ENCODE measurements around the gene NUDT4. TPM values are rescaled to one million over a fixed set of nuclear protein-coding genes. Genes with fewer than 3 reads are reported as not detected.

The NUDT4 gene
- total and polyA plus RNA-seq, 2 of the 13 experiments (the other 11 are each of a cell fraction or from before 2014, with no cell fraction given), result 37.3 to 70.1 TPM

DNA sequence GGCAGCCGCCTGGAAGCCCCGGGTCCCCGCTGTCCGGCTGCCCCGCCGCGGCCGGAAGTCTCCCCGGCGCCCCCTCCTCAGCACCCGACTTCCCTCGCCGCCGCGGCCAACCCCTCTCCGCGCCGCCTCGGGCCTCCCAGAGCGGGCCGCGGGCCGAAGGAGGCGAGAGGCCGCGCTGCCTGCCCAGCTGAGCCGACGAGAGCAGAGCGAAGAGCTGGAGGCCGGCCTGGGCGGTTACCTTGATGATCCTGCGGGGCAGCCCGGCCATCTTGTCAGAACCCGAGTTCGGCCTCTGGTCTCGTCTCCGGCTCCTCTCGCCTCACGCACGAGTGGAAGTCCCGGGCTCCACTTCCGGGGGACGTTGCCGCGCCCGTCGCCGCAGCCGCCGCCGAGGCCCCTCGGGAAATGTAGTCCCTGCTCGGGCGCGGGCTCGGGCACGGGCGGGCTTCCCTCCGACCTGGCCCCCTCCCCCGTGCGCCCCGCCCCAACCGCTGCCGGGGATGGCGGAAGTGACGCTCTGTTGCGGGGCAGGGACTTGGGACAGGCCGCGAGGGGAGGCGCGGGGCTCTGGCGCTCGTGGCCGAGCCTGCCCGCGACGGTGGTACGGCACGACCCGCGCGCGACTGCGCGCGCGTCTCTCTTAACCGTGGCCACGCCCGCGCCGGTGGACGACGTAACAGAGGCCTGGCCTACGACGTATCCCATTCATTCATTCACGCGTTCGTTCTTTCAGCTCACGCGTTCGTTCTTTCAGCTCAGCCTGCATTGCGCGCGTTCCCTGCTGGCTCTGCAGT lies 64.1 kb downstream of the NUDT4 start, which contains the start of gene UBE2N (continued):
- TF ChIP-seq, protein P1, sequence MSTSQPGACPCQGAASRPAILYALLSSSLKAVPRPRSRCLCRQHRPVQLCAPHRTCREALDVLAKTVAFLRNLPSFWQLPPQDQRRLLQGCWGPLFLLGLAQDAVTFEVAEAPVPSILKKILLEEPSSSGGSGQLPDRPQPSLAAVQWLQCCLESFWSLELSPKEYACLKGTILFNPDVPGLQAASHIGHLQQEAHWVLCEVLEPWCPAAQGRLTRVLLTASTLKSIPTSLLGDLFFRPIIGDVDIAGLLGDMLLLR (CRISPR knock-in tag; IDR thresholded peaks at IDR 0.05), result peak; percentile 64; the same call in 1 of the 2 replicates
- TF ChIP-seq, protein P2, sequence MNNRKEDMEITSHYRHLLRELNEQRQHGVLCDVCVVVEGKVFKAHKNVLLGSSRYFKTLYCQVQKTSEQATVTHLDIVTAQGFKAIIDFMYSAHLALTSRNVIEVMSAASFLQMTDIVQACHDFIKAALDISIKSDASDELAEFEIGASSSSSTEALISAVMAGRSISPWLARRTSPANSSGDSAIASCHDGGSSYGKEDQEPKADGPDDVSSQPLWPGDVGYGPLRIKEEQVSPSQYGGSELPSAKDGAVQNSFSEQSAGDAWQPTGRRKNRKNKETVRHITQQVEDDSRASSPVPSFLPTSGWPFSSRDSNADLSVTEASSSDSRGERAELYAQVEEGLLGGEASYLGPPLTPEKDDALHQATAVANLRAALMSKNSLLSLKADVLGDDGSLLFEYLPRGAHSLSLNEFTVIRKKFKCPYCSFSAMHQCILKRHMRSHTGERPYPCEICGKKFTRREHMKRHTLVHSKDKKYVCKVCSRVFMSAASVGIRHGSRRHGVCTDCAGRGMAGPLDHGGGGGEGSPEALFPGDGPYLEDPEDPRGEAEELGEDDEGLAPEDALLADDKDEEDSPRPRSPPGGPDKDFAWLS (CRISPR knock-in tag; IDR thresholded peaks at IDR 0.05; ENCODE audit: borderline replicate concordance), result no peak; the same call in 1 of the 2 replicates
- TF ChIP-seq, protein P3, sequence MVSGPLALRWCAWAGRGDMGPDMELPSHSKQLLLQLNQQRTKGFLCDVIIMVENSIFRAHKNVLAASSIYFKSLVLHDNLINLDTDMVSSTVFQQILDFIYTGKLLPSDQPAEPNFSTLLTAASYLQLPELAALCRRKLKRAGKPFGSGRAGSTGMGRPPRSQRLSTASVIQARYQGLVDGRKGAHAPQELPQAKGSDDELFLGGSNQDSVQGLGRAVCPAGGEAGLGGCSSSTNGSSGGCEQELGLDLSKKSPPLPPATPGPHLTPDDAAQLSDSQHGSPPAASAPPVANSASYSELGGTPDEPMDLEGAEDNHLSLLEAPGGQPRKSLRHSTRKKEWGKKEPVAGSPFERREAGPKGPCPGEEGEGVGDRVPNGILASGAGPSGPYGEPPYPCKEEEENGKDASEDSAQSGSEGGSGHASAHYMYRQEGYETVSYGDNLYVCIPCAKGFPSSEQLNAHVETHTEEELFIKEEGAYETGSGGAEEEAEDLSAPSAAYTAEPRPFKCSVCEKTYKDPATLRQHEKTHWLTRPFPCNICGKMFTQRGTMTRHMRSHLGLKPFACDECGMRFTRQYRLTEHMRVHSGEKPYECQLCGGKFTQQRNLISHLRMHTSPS (CRISPR knock-in tag; IDR thresholded peaks at IDR 0.05; ENCODE audit: low read depth), result no peak
- TF ChIP-seq, protein P4, sequence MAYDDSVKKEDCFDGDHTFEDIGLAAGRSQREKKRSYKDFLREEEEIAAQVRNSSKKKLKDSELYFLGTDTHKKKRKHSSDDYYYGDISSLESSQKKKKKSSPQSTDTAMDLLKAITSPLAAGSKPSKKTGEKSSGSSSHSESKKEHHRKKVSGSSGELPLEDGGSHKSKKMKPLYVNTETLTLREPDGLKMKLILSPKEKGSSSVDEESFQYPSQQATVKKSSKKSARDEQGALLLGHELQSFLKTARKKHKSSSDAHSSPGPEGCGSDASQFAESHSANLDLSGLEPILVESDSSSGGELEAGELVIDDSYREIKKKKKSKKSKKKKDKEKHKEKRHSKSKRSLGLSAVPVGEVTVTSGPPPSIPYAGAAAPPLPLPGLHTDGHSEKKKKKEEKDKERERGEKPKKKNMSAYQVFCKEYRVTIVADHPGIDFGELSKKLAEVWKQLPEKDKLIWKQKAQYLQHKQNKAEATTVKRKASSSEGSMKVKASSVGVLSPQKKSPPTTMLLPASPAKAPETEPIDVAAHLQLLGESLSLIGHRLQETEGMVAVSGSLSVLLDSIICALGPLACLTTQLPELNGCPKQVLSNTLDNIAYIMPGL (CRISPR knock-in tag; IDR thresholded peaks at IDR 0.05; ENCODE audit: borderline replicate concordance in 1 of 2, low read depth in 1 of 2), result peak; percentile 70 to 76; a peak in 2 of 4 replicates
- TF ChIP-seq ZBTB21 (CRISPR knock-in tag; IDR thresholded peaks at IDR 0.05) (0 out of 2 replicates have a peak, but pooled peaks have one; percentile 36), NR2C2 (CRISPR knock-in tag; IDR thresholded peaks at IDR 0.05; ENCODE audit: borderline replicate concordance) (peak; percentile 93), RCOR2 (CRISPR knock-in tag; IDR thresholded peaks at IDR 0.05) (0 out of 2 replicates have a peak, but pooled peaks have one; percentile 31), FOXA3 (CRISPR knock-in tag; IDR thresholded peaks at IDR 0.05) (peak; percentile 36), SRSF9 (IDR thresholded peaks at IDR 0.05; ENCODE audit: borderline replicate concordance, insufficient read depth, low read depth, low read length, poor library complexity, severe bottlenecking) (no peak), GTF3A (CRISPR knock-in tag; conservative IDR thresholded peaks at IDR 0.05) (no peak), ASH2L (IDR thresholded peaks at IDR 0.05; ENCODE audit: insufficient read length, low read depth, low read length) (peak; percentile 90), MTF1 (CRISPR knock-in tag; IDR thresholded peaks at IDR 0.05) (no peak), ZNF607 (CRISPR knock-in tag; IDR thresholded peaks at IDR 0.05; ENCODE audit: borderline replicate concordance) (peak; percentile 80), RAD21 (CRISPR knock-in tag; IDR thresholded peaks at IDR 0.05) (peak; percentile 24), CREM (IDR thresholded peaks at IDR 0.05) (peak; percentile 47), CREM (CRISPR knock-in tag; IDR thresholded peaks at IDR 0.05) (no peak), ZNF10 (CRISPR knock-in tag; IDR thresholded peaks at IDR 0.05; ENCODE audit: borderline replicate concordance, low read depth) (no peak)
- TF ChIP-seq, protein P5, sequence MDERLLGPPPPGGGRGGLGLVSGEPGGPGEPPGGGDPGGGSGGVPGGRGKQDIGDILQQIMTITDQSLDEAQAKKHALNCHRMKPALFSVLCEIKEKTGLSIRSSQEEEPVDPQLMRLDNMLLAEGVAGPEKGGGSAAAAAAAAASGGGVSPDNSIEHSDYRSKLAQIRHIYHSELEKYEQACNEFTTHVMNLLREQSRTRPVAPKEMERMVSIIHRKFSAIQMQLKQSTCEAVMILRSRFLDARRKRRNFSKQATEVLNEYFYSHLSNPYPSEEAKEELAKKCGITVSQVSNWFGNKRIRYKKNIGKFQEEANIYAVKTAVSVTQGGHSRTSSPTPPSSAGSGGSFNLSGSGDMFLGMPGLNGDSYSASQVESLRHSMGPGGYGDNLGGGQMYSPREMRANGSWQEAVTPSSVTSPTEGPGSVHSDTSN (CRISPR knock-in tag; IDR thresholded peaks at IDR 0.05), result no peak
- TF ChIP-seq, protein P6, sequence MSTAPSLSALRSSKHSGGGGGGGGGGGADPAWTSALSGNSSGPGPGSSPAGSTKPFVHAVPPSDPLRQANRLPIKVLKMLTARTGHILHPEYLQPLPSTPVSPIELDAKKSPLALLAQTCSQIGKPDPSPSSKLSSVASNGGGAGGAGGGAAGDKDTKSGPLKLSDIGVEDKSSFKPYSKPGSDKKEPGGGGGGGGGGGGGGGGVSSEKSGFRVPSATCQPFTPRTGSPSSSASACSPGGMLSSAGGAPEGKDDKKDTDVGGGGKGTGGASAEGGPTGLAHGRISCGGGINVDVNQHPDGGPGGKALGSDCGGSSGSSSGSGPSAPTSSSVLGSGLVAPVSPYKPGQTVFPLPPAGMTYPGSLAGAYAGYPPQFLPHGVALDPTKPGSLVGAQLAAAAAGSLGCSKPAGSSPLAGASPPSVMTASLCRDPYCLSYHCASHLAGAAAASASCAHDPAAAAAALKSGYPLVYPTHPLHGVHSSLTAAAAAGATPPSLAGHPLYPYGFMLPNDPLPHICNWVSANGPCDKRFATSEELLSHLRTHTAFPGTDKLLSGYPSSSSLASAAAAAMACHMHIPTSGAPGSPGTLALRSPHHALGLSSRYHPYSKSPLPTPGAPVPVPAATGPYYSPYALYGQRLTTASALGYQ (CRISPR knock-in tag; IDR thresholded peaks at IDR 0.05), result peak; percentile 60; the same call in 1 of the 2 replicates

All from HepG2 (cell line).